Activated CD4-positive, alpha-beta T cell treated with anti-CD3 and anti-CD28 coated beads, Interleukin-2, amount 10 ng/mL, durations not matched to agents 24 days and 14 days (primary cell): ENCODE results near the gene ASPA. TPM values are rescaled to one million over a fixed set of nuclear protein-coding genes. Genes with fewer than 3 reads are reported as not detected.
"Not testable (repeated sequence)": the region's sequence is repeated elsewhere in the genome, so short reads cannot be mapped to it uniquely, and the experiment has no call there.

Experiments used
- DNase-seq: peaks from one replicate; pipeline ENCODE4 v3.0.0; 2022
- H3K27ac Mint-ChIP-seq: one replicate; pipeline ENCODE4 v1.8.0; 2022; ENCODE audit warnings: mild to moderate bottlenecking, mixed read lengths
- H3K27me3 Mint-ChIP-seq: one replicate; pipeline ENCODE4 v1.8.0; 2022; ENCODE audit warnings: mixed read lengths
- H3K36me3 Mint-ChIP-seq: one replicate; pipeline ENCODE4 v1.8.0; 2022; ENCODE audit warnings: low read depth, mild to moderate bottlenecking, mixed read lengths
- H3K4me1 Mint-ChIP-seq: one replicate; pipeline ENCODE4 v1.8.0; 2021; ENCODE audit warnings: mixed read lengths
- H3K4me3 Mint-ChIP-seq: one replicate; pipeline ENCODE4 v1.8.0; 2022; ENCODE audit warnings: mild to moderate bottlenecking, moderate library complexity, mixed read lengths
- H3K9me3 Mint-ChIP-seq: one replicate; pipeline ENCODE4 v1.8.0; 2021; ENCODE audit warnings: mixed read lengths
- intact Hi-C: fragments of 100-400 bp; cut with micrococcal nuclease; formaldehyde crosslinking; loops from one replicate; pipeline ENCODE4 v1.15.1; 2023
- total RNA-seq: library from RNA; stranded (reverse); gene quantifications from 2 replicates; pipeline ENCODE4 v1.2.3, GENCODE V29; 2022

The ASPA gene
- total RNA-seq, result not detected in 2 replicates

DNA sequence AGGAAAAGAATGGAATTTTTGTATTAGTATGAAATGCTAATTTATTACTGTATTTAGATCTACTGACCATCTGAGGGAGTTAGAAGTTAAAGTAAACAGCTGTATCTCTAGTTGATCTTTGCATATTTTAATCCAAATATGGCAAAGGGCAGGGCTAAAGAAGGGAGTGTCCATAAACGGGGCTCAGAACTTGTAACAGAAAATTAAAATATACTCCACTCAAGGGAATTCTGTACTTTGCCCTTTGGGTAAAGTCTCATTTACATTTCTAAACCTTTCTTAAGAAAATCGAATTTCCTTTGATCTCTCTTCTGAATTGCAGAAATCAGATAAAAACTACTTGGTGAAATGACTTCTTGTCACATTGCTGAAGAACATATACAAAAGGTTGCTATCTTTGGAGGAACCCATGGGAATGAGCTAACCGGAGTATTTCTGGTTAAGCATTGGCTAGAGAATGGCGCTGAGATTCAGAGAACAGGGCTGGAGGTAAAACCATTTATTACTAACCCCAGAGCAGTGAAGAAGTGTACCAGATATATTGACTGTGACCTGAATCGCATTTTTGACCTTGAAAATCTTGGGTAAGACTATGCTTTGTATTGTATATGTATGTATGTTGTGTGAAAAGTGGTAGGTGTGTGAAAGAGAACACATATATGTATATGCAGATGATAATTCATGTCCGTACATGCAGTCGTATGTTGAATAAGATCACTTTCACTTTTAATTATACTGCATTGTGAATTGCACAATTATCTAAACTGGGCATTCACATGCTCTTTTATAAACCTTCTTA lies at the start of gene ASPA:
ASPA (plus strand) TSS at position 186 of the 799 bp plus-strand sequence; CDS start at position 349, 163 bp downstream.
- Mint-ChIP-seq H3K4me1 (peaks cover 5% of the 10 kb centered on the region), H3K27me3 (peaks cover 7% of the 10 kb centered on the region), H3K27ac (no peak within 1 kb of the TSS), H3K4me3 (no peak within 1 kb of the TSS), H3K9me3 (no peaks in the 10 kb centered on the region), H3K36me3 (no peaks in the 10 kb centered on the region)
- intact Hi-C loops, result no loop called here
- DNase-seq, result no peak

DNA sequence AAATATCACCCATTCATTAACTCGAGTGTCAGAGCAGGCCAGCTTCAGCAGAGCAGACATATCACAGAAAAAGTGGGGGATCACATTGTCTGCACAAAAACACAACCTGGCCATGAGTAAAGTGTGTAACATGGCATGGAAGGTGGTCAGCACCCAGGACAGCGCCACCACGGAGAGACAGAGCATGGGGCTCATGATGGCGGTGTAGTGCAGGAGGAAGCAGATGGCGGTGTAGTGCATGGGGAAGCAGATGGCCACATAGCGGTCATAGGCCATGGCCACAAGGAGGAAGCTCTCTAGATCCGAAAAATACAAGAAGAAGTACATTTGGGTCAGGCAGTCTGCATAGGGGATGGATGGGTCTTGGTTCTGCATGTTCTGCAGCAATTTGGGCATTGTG lies 42.6 kb upstream of the ASPA start:
- H3K9me3 Mint-ChIP-seq, H3K4me1 Mint-ChIP-seq, H3K27me3 Mint-ChIP-seq, H3K27ac Mint-ChIP-seq, intact Hi-C loops, H3K4me3 Mint-ChIP-seq, H3K36me3 Mint-ChIP-seq: not testable (repeated sequence)
- DNase-seq, result peak; percentile 66

DNA sequence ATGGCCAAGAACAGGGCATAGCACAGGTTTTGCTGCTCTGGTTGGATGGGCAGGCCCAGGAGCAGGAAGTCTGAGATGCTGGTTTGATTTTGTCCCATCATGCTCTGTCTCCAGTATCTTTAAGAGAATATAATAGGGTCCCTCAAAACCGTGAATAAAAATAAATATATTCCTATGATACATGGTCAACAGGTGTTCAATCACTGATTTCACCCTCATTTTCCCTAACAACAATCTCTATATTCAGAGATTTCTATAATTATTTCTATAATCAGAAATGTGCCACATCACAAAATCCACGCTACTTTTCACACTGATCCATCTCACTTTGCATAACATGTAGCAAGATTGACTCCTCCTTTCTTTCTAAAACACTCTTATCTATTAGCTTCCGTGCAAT lies 42.1 kb upstream of the ASPA start, which contains the start of gene OR1E2:
OR1E2 (minus strand) TSS at position 101 of the 400 bp plus-strand sequence; CDS start at position 101, 0 bp downstream.
- Mint-ChIP-seq H3K27ac (no peak within 1 kb of the TSS), H3K4me3 (no peak within 1 kb of the TSS), H3K27me3 (no peaks in the 10 kb centered on the region), H3K36me3 (no peaks in the 10 kb centered on the region), H3K9me3 (no peaks in the 10 kb centered on the region), H3K4me1 (no peaks in the 10 kb centered on the region)
- DNase-seq, result no peak
- intact Hi-C loops, result no loop called here

DNA sequence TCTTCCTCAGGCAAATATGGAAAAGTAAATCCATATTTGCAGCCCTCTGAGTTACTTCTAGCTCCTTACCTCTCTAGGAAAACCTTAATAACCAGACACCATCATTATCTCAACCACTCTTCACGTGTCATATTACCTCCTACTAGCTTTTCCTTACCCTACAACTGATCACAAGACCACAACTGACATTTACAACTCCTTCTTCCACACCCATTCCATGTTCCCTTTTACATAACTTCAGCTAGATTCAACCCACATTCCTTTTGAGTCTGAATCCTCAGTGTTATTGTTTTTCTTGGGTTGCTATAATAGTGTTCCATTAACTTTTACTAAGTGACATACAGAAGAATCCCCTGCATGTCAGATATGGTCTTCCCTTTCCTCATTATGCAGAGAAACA lies 37.4 kb upstream of the ASPA start:
- DNase-seq, result no peak
- Mint-ChIP-seq H3K4me3 (no peak overlapping the region), H3K4me1 (no peaks in the 10 kb centered on the region), H3K27me3 (peaks cover 14% of the 10 kb centered on the region), H3K9me3 (no peaks in the 10 kb centered on the region), H3K27ac (no peak overlapping the region), H3K36me3 (no peaks in the 10 kb centered on the region)
- intact Hi-C loops, result no loop called here

DNA sequence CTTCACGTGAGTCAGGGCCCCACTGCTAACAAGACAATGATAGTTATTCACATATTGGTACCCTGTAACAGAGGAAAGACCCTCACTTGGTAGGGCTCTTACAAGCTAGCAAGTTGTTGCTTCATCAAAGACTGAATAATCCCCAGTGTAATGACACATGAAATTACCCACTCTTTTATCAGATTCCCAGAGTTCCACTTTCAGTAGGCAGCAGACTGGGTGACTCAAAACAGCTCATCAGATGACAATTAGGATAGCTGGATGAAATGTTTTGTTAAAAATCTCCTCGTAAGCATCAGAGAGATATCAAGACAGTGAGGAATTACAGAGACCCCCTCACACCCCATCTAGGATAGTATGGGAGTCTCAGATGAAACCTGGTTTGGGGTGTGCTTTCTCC lies 35.3 kb upstream of the ASPA start:
- no peak for DNase-seq
- Mint-ChIP-seq H3K4me1 (no peaks in the 10 kb centered on the region), H3K9me3 (no peaks in the 10 kb centered on the region), H3K36me3 (no peaks in the 10 kb centered on the region), H3K27ac (no peak overlapping the region), H3K27me3 (peaks cover 17% of the 10 kb centered on the region), H3K4me3 (no peak overlapping the region)
- intact Hi-C loops, result no loop called here

DNA sequence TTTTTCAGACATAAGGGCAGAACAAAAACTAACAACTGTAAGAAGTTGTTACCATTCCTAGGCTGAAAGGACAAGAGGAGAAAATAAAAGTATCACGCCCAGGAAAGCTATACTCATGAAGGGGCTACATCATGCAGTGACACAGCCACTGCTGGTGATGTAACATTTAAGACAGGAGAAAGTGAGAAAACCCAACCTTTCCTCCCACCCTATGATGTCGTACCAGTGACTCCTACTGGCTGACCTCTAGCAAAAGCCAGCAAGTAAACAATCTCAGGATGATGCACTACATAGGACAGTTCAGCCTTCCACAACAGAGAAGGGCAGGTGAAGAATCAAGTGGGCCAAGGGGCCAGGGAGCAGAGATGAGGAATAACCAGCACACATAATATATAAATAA lies 28.2 kb upstream of the ASPA start:
- Mint-ChIP-seq H3K9me3 (no peaks in the 10 kb centered on the region), H3K36me3 (no peaks in the 10 kb centered on the region), H3K4me3 (no peak overlapping the region), H3K27me3 (peaks cover 14% of the 10 kb centered on the region), H3K27ac (no peak overlapping the region), H3K4me1 (no peaks in the 10 kb centered on the region)
- no peak for DNase-seq
- intact Hi-C loops, result no loop called here

DNA sequence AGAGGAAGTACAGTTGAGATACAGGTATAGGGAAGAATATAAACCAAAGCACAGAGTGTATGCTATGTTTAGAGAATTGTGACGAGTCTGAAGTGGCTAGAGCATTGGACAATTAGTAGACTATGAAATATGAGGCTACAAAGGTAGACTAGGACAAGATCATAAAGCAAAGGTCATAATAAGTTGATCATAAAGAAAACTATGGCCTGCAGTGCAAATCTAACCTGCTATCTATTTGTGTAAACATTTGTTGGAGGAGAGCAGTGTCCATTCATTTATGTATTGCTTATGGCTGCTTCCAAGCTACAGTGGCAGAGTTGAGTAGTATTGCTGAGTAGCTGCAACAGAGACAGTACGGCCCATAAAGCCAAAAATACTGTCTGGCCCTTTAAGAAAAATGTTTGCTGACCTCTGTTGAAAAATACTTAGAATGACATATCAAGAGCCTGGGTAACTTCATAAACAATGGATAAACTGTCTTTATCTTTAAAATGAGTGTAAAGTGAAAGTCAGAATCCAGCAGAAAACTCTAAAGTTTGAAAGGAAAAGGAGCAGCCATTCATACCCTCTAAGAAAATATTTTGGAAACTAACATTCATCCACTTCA lies 27.6 kb upstream of the ASPA start:
- DNase-seq, result no peak
- no peaks in the 10 kb centered on the region for H3K36me3 Mint-ChIP-seq
- H3K9me3 Mint-ChIP-seq, result no peaks in the 10 kb centered on the region
- H3K27ac Mint-ChIP-seq, result no peak overlapping the region
- intact Hi-C loops, result no loop called here
- H3K27me3 Mint-ChIP-seq, result peaks cover 15% of the 10 kb centered on the region
- H3K4me3 Mint-ChIP-seq, result no peak overlapping the region
- H3K4me1 Mint-ChIP-seq, result no peaks in the 10 kb centered on the region

DNA sequence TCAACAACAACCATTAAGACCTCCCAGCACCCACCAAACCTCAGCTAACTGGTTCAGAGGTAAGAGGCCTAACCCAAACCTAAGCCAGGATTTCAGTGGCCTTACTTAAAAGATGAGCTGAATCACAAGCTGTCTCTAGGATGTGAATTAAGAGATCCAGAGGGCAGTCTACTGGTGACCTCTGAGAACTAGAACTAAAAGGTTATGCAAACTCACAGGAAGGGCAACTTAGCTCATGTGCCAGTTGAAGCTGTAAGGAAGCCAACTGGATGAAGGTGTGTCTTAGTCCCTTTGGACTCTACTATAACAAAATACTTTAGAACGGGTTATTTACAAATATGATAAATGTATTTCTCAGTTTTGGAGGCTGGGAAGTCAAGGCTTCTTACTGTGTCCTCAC lies 9.4 kb upstream of the ASPA start:
- H3K27ac Mint-ChIP-seq, H3K4me1 Mint-ChIP-seq, H3K27me3 Mint-ChIP-seq, H3K4me3 Mint-ChIP-seq, H3K9me3 Mint-ChIP-seq, intact Hi-C loops, DNase-seq, H3K36me3 Mint-ChIP-seq: not testable (repeated sequence)

DNA sequence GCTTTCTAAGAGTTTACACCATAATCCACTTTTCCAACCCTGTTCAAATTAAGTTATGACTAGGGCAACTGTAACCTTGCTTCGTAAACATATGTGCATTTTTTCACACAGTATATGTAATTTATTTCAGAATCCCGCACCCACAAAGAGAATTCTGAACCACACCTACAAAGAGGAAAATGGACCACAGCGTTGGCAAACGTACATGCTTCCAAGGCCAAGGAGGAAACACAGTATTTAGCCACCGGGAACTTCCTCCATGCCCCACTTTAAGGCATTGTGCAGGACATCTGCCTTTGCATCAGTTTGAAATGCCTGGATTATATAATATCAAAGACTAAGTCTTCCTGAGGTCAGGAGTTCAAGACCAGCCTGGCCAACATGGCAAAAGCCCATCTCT lies 6.3 kb upstream of the ASPA start:
- DNase-seq, result no peak
- H3K4me3 Mint-ChIP-seq, result no peak overlapping the region
- H3K4me1 Mint-ChIP-seq, result no peaks in the 10 kb centered on the region
- peaks cover 4% of the 10 kb centered on the region for H3K27me3 Mint-ChIP-seq
- H3K36me3 Mint-ChIP-seq, result no peaks in the 10 kb centered on the region
- intact Hi-C loops, result no loop called here
- no peaks in the 10 kb centered on the region for H3K9me3 Mint-ChIP-seq
- no peak overlapping the region for H3K27ac Mint-ChIP-seq

DNA sequence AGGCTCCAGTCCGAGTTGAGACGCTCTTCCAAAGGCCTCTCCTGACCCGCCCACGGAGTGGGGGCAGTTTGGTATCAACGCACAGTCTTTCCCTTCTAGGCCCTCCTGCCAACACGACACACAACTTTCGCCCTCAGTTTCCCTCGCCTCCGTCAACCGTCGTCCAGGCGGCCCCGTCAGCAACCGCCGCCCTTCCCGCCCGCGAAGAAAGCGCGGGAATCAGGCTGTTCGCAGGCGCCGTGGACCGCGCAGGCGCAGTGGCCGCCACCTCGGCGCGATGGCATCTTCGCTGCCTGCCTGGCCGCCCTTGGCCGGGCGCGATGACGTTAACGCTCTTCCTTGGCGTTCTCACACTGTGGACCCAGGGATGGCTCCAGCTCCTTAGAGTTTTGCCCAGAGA lies 4.2 kb upstream of the ASPA start, which contains the start of gene SPATA22:
SPATA22 (minus strand) TSS at position 221 of the 400 bp plus-strand sequence. CDS start 2,494 bp downstream, outside the sequence.
- Mint-ChIP-seq H3K4me1 (peaks cover 5% of the 10 kb centered on the region), H3K27ac (no peak within 1 kb of the TSS), H3K9me3 (no peaks in the 10 kb centered on the region), H3K36me3 (no peaks in the 10 kb centered on the region), H3K27me3 (peaks cover 10% of the 10 kb centered on the region), H3K4me3 (no peak within 1 kb of the TSS)
- no peak for DNase-seq
- intact Hi-C loops, result no loop called here

DNA sequence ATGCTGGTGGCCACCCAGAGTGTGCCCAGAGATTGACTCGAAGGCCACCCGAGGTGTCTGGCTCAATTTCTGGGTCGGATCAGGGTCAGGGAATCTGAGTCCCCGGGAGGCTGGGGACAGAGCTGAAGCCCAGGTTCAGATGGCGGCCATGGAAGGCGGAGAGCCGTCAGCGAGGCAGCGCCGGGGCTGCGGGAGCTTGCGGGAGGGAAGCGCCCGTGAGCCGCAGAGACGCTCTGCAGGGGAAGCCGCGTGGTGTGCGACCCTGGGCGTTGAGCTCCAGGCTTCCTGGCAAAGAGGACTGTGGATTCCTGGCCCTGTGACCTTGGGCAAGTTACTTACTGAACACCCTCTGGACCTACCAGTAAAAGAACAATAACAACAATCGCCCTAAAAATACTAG lies 3.7 kb upstream of the ASPA start:
- DNase-seq, result no peak
- intact Hi-C loops, result no loop called here
- no peak overlapping the region for H3K4me3 Mint-ChIP-seq
- no peak overlapping the region for H3K27ac Mint-ChIP-seq
- H3K27me3 Mint-ChIP-seq, result peaks cover 10% of the 10 kb centered on the region
- H3K9me3 Mint-ChIP-seq, result no peaks in the 10 kb centered on the region
- H3K4me1 Mint-ChIP-seq, result peaks cover 5% of the 10 kb centered on the region
- no peaks in the 10 kb centered on the region for H3K36me3 Mint-ChIP-seq

DNA sequence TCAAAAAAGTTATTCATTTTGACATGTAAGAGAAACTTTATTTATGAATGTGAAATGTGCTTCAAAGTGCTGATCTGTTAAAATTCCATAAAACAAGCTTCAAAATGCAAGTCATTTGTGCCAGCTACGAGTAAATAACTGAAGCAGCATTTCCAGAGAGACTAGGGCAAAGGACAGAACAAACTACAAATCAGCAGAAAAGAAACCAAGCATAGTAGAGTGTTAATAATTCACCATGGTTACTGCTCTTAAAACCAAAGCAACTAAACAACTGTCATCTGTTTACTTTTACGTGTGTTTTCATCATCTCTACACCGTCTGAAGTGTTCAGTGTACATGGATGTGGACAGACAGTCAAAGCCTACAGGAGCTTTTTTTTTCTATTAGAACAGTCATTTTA lies 1.6 kb upstream of the ASPA start:
- Mint-ChIP-seq H3K36me3 (no peaks in the 10 kb centered on the region), H3K4me1 (peaks cover 5% of the 10 kb centered on the region), H3K27ac (no peak overlapping the region), H3K9me3 (no peaks in the 10 kb centered on the region), H3K4me3 (no peak overlapping the region), H3K27me3 (peaks cover 7% of the 10 kb centered on the region)
- intact Hi-C loops, result no loop called here
- no peak for DNase-seq

DNA sequence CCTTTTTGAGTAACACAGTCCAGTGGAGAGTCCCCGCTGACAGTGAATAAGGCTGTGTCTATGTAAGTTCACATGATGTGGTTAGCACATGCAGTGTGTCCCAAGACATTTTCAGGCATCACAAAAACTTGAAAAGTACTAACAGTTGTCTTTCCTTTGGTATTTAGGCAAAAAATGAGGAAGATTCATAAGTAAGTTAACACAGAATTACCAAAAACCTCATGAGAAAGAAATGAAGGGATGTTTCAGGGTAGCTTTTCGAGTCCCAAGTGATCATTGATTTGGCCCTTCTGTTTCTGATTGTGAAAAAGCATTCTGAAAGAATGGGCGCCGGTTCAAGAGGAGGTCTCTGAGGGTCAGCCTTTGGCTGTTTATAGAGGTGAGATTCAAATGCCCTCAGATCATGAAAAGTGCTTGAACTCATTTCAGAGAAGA lies 529 bp upstream of the ASPA start:
- Mint-ChIP-seq H3K36me3 (no peaks in the 10 kb centered on the region), H3K27ac (no peak overlapping the region), H3K27me3 (peaks cover 6% of the 10 kb centered on the region), H3K4me1 (peaks cover 5% of the 10 kb centered on the region), H3K9me3 (no peaks in the 10 kb centered on the region), H3K4me3 (no peak overlapping the region)
- intact Hi-C loops, result no loop called here
- no peak for DNase-seq

DNA sequence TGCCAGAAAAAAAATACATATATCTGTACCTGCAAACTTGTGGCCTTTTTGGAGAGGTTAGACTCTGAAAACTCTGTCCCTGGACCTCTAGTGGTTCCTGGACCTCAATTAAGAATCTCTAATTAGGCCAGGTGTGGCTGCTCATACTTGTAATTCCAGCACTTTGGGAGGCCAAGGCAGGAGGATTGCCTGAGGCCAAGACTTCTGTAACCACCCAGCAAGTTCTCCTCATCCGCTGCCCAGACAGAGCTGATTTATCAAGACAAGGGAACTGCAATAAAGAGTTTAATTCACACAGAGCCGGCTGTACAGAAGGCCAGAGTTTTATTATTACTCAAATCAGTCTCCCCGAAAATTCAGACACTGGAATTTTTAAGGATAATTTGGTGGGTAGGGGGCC lies 4.2 kb downstream of the ASPA start:
- no peak overlapping the region for H3K27ac Mint-ChIP-seq
- H3K9me3 Mint-ChIP-seq, result no peaks in the 10 kb centered on the region
- no peaks in the 10 kb centered on the region for H3K36me3 Mint-ChIP-seq
- H3K4me1 Mint-ChIP-seq, result peaks cover 5% of the 10 kb centered on the region
- no peak for DNase-seq
- no peak overlapping the region for H3K4me3 Mint-ChIP-seq
- peaks cover 21% of the 10 kb centered on the region for H3K27me3 Mint-ChIP-seq
- intact Hi-C loops, result no loop called here
